Activated CD4-positive, alpha-beta T cell treated with anti-CD3 and anti-CD28 coated beads, Interleukin-2, amount 50 U/mL, for 16 hours (primary cell): ENCODE measurements around the gene DOCK2.
"Not testable (repeated sequence)": the region's sequence is repeated elsewhere in the genome, so short reads cannot be mapped to it uniquely, and the experiment has no call there.

ENCODE experiments used
- DNase-seq: peaks from one replicate; pipeline ENCODE4 v3.0.0-alpha.2; 2020

The DOCK2 gene

GRCh38 chr5:169913479-169913878 is 276.4 kb downstream of the DOCK2 start:
- DNase-seq = no peak

- DNase-seq = no peak
These were observed 277.7 kb downstream of the DOCK2 start for GRCh38 chr5:169914766-169915165.

GRCh38 chr5:169917500-169917899 is 280.4 kb downstream of the DOCK2 start:
- no peak for DNase-seq

- DNase-seq = no peak
These were observed 281.2 kb downstream of the DOCK2 start for GRCh38 chr5:169918228-169918627.

- DNase-seq = no peak
These were observed 283.4 kb downstream of the DOCK2 start for GRCh38 chr5:169920474-169920873.

- DNase-seq = no peak
These were observed 284.3 kb downstream of the DOCK2 start for GRCh38 chr5:169921384-169921783.

DNA sequence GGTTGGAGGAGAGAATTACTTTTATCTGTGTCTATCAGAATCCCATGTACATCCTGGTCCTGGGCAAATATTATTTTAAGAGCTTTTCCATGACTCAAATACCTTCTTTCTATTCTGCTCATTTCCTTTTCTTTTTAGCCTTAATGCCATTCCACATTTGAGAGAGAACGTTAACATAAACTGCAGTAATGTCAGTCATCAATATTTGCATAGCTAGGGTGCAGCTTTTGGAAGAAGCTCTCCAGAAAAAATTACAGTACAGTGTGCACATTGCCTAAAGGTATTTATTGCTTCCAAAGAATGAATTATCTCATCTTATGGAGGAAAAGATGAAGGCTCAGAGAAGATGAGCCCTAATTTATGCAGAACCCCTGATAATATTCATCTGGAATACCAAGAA is 284.9 kb downstream of the DOCK2 start:
- no peak for DNase-seq

DNA sequence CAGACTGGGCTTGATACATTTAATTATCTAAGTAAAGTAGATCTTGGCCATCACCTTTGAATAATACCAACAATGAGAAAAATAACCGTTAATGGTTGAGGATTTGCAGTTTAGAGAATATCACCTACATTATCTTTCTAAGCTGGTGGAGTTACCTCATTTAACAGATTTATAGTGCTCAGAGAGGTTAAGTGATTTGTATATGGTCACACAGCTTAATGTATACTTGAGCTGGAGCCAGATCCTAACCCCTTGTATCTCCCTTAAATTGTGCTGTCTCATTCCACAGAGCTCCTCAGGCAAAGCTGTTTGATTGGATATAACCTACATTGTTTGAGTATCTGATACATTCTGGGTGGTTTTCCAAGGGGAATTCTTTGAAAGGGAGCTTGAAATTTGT is 285.4 kb downstream of the DOCK2 start:
- no peak for DNase-seq

GRCh38 chr5:169923988-169924387 is 286.9 kb downstream of the DOCK2 start:
- DNase-seq = no peak

DNA sequence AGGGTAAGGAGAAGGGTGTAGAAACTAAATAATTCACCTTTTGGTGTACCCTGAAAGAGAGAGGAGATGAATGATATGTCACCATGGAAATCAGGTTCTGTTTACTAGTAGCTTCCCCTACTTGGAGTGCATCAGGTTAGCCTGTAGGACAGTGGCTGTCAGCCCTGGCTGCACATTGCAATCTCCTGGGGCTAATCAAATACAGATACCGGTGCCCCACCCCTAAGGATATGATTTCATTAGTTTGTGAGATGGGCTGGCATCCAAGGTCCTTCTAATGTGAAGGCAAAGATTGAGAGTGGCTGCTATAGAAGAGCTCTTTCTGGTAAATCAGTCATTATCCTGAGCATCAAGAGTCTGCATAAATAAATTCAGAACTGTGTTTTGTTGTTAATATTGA is 296.1 kb downstream of the DOCK2 start:
- no peak for DNase-seq

- no peak for DNase-seq
These were observed 296.5 kb downstream of the DOCK2 start for GRCh38 chr5:169933616-169934015.

- DNase-seq = no peak
These were observed 297.9 kb downstream of the DOCK2 start for GRCh38 chr5:169934990-169935389.

DNA sequence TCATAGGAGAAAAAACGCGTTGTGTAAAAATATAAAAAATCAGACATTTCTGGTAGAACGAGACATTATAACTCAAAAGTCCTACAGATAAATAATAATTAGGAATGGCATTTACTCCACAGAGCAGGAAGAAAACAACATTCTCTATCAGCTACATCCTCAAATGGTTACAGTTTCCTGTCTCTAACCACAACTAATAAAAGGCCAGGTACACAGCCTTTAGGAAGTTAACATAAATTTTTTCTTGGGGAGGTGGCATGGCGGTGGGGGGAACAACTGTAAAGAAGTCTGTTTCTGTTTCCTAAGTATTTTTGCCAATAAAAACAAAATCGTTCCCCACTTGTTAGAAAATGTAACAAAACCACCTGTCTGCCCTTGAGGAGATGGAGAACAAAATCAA is 298.7 kb downstream of the DOCK2 start:
- no peak for DNase-seq

- DNase-seq = no peak
These were observed 301.4 kb downstream of the DOCK2 start for GRCh38 chr5:169938439-169938838.

GRCh38 chr5:169939731-169940130 is 302.7 kb downstream of the DOCK2 start:
- DNase-seq = no peak

GRCh38 chr5:169941542-169941941 is 304.5 kb downstream of the DOCK2 start:
- no peak for DNase-seq

DNA sequence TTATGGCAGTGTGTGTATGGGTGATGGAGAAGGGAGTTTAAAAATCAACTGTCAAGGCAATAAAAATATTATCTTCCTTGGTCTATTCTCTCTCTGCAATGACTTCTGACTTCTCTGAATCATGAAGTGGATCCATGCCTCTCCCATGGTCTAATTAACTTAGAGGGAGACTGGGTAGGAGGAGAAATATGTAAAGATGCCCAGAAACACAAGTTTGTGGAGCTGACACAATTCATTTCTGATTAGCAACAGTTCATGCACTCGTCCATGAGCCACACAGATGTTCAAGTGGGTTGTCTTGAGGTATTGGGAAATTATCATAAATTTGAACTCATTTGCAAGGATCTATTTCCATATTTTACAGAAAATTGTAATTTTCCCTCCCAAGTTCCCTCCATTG is 305.1 kb downstream of the DOCK2 start:
- no peak for DNase-seq

DNA sequence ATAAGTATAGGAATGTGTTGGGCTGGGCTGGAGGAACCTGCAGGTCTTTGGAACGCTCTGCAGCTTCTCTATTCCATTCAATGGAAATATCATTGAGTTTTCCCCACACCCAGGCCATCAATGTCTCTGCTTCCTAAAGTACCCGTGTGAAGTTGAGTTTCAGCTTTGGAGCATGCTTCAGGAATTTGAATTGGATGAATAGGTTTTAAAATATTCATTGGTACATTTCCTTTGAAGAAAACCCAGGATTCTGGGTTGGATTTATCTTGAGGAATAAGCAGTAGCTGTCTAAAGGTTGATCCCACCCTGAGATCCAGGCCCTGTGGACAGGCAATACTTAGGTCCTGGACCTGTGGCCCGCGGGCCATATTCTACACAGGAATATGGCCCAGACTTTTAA is 306.0 kb downstream of the DOCK2 start:
- DNase-seq = no peak

DNA sequence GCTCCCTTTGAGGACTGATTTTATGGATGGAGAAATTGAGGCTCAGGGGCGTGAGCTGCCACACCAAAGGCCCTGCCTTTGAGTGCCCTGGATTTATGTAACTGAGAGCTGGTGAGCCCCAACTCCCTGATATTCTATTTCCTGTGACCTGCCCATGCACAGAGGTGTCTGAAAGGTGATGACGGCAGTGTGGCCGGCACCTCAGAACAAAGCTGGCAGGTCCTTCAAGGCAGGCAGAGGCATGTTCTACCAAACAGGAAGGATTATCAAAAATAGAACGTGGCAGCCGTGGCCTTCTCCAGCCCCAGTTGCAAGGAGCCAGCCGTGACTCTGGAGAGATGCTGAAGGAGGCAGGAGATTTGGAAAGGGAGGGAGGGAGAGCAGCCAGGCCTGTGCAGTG is 307.0 kb downstream of the DOCK2 start:
- no peak for DNase-seq

- DNase-seq = no peak
These were observed 308.0 kb downstream of the DOCK2 start for GRCh38 chr5:169944922-169945680.

GRCh38 chr5:169945831-169946261 is 308.8 kb downstream of the DOCK2 start:
- DNase-seq = no peak

DNA sequence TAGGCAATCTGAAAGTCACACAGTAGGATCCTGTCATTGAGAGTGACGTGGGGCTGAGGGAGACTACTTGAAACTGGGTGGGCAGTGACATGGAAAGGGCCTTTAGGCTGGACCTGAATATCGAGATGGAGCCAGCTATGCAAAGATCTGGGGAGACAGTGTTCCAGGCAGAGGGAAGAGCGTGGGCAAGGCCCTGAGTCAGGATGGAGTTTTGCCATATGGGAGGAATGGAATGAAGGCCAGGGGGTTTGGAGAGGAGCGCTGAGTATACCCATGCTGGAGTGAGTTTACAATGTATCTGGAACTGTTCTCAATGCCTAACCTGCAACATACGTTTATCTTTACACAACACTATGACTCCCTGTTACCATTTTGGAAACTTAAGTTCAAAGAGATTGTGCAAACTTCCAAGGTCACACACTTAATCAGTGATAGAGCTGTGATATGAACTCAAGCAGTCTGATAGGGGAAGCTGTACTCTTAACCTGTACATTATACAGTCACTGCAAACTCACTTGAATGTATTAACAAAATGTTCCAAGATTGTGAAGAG is 309.7 kb downstream of the DOCK2 start:
- no peak for DNase-seq

DNA sequence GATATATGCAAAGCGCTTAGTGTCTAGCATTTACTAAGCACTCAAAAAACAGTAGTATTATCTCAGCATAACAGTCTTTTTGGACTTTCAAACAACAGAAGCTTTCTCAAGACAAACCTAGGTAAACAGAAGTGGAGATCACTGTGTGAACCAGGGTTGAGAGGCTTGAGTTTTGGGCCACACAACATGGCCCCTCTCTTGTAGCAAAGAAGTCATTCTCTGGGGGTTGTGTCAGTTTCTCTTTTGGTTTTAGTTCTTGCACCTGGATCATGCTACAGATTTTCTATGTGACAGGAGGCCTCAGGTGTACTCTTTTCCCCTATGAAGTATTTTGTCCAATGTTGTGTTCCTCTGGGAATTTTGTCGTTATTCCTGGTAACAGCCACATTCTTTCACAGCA is 313.3 kb downstream of the DOCK2 start:
- DNase-seq = no peak

DNA sequence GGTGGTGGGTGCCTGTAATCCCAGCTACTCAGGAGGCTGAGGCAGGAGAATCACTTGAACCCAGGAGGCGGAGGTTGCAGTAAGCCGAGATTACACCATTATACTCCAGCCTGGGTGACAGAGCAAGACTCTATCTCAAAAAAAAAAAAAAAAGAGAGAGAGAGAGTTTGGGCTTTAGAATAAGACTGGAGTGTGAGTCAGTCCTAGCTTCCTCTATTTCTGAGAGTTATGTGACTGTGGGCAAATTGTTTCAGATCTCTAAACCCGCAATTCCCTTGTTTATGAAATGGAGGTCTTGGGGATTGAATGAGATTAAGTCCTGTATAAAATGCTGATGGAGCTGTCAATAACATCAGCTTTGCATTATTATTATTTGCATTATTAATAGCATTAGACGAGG is 316.1 kb downstream of the DOCK2 start:
- DNase-seq = not testable (repeated sequence)

GRCh38 chr5:169954786-169955185 is 317.7 kb downstream of the DOCK2 start:
- no peak for DNase-seq
